ENCODE measurements around the gene PLPPR1. TPM values are rescaled to one million over a fixed set of nuclear protein-coding genes. Genes with fewer than 3 reads are reported as not detected.

The PLPPR1 gene
- total RNA-seq, 1 experiment from 2014 or later, result not detected

- TF ChIP-seq REST (IDR thresholded peaks at IDR 0.05; ENCODE audit: low read depth) (no peak), EZH2phosphoT487 (IDR thresholded peaks at IDR 0.05; ENCODE audit: borderline replicate concordance) (no peak)
Measured at GRCh38 chr9:101212661-101213060, 184.1 kb downstream of the PLPPR1 start (continued).

- Histone ChIP-seq H3K27ac (ENCODE audit: low read depth, low read length) (no peak overlapping the region), H3K9me3 (ENCODE audit: control insufficient read depth in 1 of 2, insufficient read depth in 1 of 2, low read depth in 1 of 2, low read length in 2 of 2) (no peaks in the 10 kb centered on the region), H3K9me2 (ENCODE audit: insufficient read depth) (no peaks in the 10 kb centered on the region), H3K27me3 (ENCODE audit: insufficient read depth, low read length) (no peaks in the 10 kb centered on the region), H2AFZ (ENCODE audit: low read depth, low read length, poor library complexity, severe bottlenecking) (no peak overlapping the region), H3K36me3 (ENCODE audit: control insufficient read depth in 1 of 2, insufficient read depth in 2 of 2, low read length in 2 of 2) (no peaks in the 10 kb centered on the region; a peak in 1 of 4 replicates), H3K4me3 (replicated peaks in 1 of 2; ENCODE audit: low read depth in 1 of 2, low read length in 2 of 2) (no peak overlapping the region), H4K20me1 (ENCODE audit: insufficient read depth) (no peaks in the 10 kb centered on the region), H3K79me2 (ENCODE audit: insufficient read depth, low read length) (no peaks in the 10 kb centered on the region), H3K4me2 (ENCODE audit: low read length) (no peak overlapping the region), H3K4me1 (ENCODE audit: control insufficient read depth in 1 of 2, insufficient read depth in 2 of 2, low read length in 2 of 2) (no peaks in the 10 kb centered on the region), H3K9ac (ENCODE audit: low read length) (no peak overlapping the region)
- intact Hi-C loops (cut with micrococcal nuclease), result no loop called here
- no peak for TF ChIP-seq ZFX (IDR thresholded peaks at IDR 0.05)
- no peak for TF ChIP-seq CTCF (IDR thresholded peaks at IDR 0.05 in 2 of 3, conservative IDR thresholded peaks at IDR 0.05 in 1 of 3; ENCODE audit: borderline replicate concordance in 1 of 3, insufficient read depth in 1 of 3, low read depth in 2 of 3, low read length in 2 of 3)
- TF ChIP-seq CBX3 (IDR thresholded peaks at IDR 0.05; ENCODE audit: low read depth), result no peak
- no peak for TF ChIP-seq REST (IDR thresholded peaks at IDR 0.05; ENCODE audit: low read depth)
- TF ChIP-seq ZNF274 (IDR thresholded peaks at IDR 0.05; ENCODE audit: low read depth, low read length), result no peak
- TF ChIP-seq ELF1 (IDR thresholded peaks at IDR 0.05; ENCODE audit: borderline replicate concordance, low read depth), result no peak
- no peak for TF ChIP-seq EZH2phosphoT487 (IDR thresholded peaks at IDR 0.05; ENCODE audit: borderline replicate concordance)
- no peak for TF ChIP-seq POLR2A (IDR thresholded peaks at IDR 0.05; ENCODE audit: borderline replicate concordance, extremely low read depth, insufficient read depth, insufficient read length)
- TF ChIP-seq SP1 (IDR thresholded peaks at IDR 0.05; ENCODE audit: low read depth), result no peak
- DNase-seq (ENCODE audit: low read depth, low spot score), result no peak
- BruUV-seq (replicated peaks), result no TSS peak
- POLR2A ChIA-PET, result no interaction called here
- RAD21 ChIA-PET (ENCODE audit: low non-redundant PET in 1 of 2, low total read pairs in 2 of 2, uncharacterized antibody in 2 of 2, unreplicated experiment in 2 of 2), result no interaction called here
- ATAC-seq, result no peak
- CTCF ChIA-PET, result no interaction called here
Measured at GRCh38 chr9:101219030-101219429, 190.5 kb downstream of the PLPPR1 start.
